ENCODE results near the gene CYTH1. TPM values are rescaled to one million over a fixed set of nuclear protein-coding genes. Genes with fewer than 3 reads are reported as not detected.

The CYTH1 gene
- total RNA-seq, 1 donor from 2014 or later, result 62.9 TPM

GRCh38 chr17:78640700-78641099 lies 141.4 kb downstream of the CYTH1 start:
- intact Hi-C loops (cut with DNase I), result no loop called here
- no peaks in the 10 kb centered on the region for H3K9me3 ChIP-seq

DNA sequence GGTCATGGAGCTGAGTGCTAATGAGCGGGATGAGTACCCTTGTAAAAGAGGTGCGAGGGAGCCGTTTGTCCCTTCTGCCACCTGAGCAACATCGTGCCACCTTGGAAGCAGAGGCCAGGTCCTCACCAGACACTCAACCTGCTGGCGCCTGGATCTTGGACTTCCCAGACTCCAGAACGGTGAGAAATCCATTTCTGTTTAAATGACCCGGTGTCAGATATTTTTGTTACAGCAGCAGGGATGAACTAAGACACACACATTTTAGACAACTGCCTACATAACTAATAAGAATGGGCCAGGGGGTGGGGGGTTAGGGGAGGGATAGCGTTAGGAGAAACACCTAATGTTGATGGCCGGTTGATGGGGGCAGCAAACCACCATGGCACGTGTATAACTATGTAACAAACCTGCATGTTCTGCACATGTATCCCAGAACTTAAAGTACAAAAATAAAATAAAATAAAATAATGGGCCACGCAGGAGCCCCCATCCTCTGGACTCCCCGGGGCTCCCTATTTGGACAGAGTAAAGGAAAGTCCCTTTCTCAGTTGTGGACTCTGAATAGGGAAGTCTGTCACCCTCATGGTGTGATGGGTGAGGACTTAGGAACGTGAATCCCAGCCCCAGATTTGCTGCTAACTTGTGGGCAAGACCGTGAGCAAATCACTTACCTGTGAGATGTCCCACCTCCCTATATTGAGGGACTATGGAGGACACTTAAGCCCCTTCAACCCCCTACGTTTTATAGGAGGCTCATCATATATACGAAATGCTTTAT lies 144.2 kb downstream of the CYTH1 start:
- intact Hi-C loops (cut with DNase I), result no loop called here
- no peak overlapping the region for H3K27ac ChIP-seq
- no peaks in the 10 kb centered on the region for H3K27me3 ChIP-seq
- TF ChIP-seq POLR2A (IDR thresholded peaks at IDR 0.05), result no peak
- no peak for TF ChIP-seq CTCF (IDR thresholded peaks at IDR 0.05)
- no peak for TF ChIP-seq POLR2AphosphoS5 (IDR thresholded peaks at IDR 0.05; ENCODE audit: insufficient read depth in 1 of 2, low read depth in 1 of 2)
- no peaks in the 10 kb centered on the region for H3K4me1 ChIP-seq
- H3K36me3 ChIP-seq, result no peaks in the 10 kb centered on the region
- DNase-seq (ENCODE audit: extremely low spot score in 2 of 2), result no peak
- H3K9me3 ChIP-seq, result no peaks in the 10 kb centered on the region
- no peak overlapping the region for H3K4me3 ChIP-seq

More at GRCh38 chr17:78640700-78641099, 141.4 kb downstream of the CYTH1 start:
- H3K27ac ChIP-seq, result no peak overlapping the region
- no peaks in the 10 kb centered on the region for H3K4me1 ChIP-seq
- H3K27me3 ChIP-seq, result no peaks in the 10 kb centered on the region
- no peaks in the 10 kb centered on the region for H3K36me3 ChIP-seq
- TF ChIP-seq POLR2A (IDR thresholded peaks at IDR 0.05), result no peak
- no peak for TF ChIP-seq POLR2AphosphoS5 (IDR thresholded peaks at IDR 0.05; ENCODE audit: insufficient read depth in 1 of 2, low read depth in 1 of 2)
- no peak for TF ChIP-seq CTCF (IDR thresholded peaks at IDR 0.05)
- DNase-seq (ENCODE audit: extremely low spot score in 2 of 2), result no peak
- H3K4me3 ChIP-seq, result no peak overlapping the region

- Histone ChIP-seq H3K36me3 (no peaks in the 10 kb centered on the region), H3K27me3 (no peaks in the 10 kb centered on the region), H3K9me3 (no peaks in the 10 kb centered on the region), H3K4me3 (no peak overlapping the region), H3K27ac (no peak overlapping the region), H3K4me1 (no peaks in the 10 kb centered on the region)
- DNase-seq (ENCODE audit: extremely low spot score in 2 of 2), result no peak
- TF ChIP-seq CTCF (IDR thresholded peaks at IDR 0.05) (no peak), POLR2A (IDR thresholded peaks at IDR 0.05) (no peak), POLR2AphosphoS5 (IDR thresholded peaks at IDR 0.05; ENCODE audit: insufficient read depth in 1 of 2, low read depth in 1 of 2) (no peak)
- intact Hi-C loops (cut with DNase I), result no loop called here
Measured at GRCh38 chr17:78637146-78637545, 144.9 kb downstream of the CYTH1 start.

GRCh38 chr17:78634154-78634553 lies 147.9 kb downstream of the CYTH1 start:
- H3K36me3 ChIP-seq, result no peaks in the 10 kb centered on the region

More at GRCh38 chr17:78634154-78634553, 147.9 kb downstream of the CYTH1 start:
- Histone ChIP-seq H3K4me1 (no peaks in the 10 kb centered on the region), H3K27ac (no peak overlapping the region), H3K9me3 (no peaks in the 10 kb centered on the region), H3K4me3 (no peak overlapping the region), H3K27me3 (no peaks in the 10 kb centered on the region)
- intact Hi-C loops (cut with DNase I), result no loop called here
- DNase-seq (ENCODE audit: extremely low spot score in 2 of 2), result no peak
- TF ChIP-seq CTCF (IDR thresholded peaks at IDR 0.05) (no peak), POLR2AphosphoS5 (IDR thresholded peaks at IDR 0.05; ENCODE audit: insufficient read depth in 1 of 2, low read depth in 1 of 2) (no peak), POLR2A (IDR thresholded peaks at IDR 0.05) (no peak)

Measured in vagina (tissue), 2 donors.